Adrenal gland (tissue), 5 donors: Measurements from ENCODE around the gene CYFIP1.

ENCODE experiments used
- CTCF ChIP-seq, 6 experiments: fragments of 450-650 bp in 4 of 6; fragments of 200-600 bp in 2 of 6; sonication (generic) in 1 of 6; IDR thresholded peaks; 1 replicate in 5 of 6; 2 replicates in 1 of 6; pipeline versions ENCODE4 v1.5.1 to v1.8.0; 2016 to 2021; ENCODE audit warnings: antibody characterized with exemption in 6 of 6, mild to moderate bottlenecking in 2 of 6, moderate library complexity in 1 of 6
- POLR2A ChIP-seq, 2 donors: fragments of 450-650 bp; IDR thresholded peaks; one replicate each; pipeline ENCODE4 v1.6.1; 2017; ENCODE audit warnings: antibody characterized with exemption in 2 of 2, mild to moderate bottlenecking in 2 of 2, moderate library complexity in 1 of 2
- donor health status: DM: no; HTN: no; CAD: no.

- TF ChIP-seq CTCF (IDR thresholded peaks at IDR 0.05): peak in 1 of 6 experiments; percentile 8
- TF ChIP-seq POLR2A (IDR thresholded peaks at IDR 0.05): no peak
These were observed 141.0 kb downstream of the CYFIP1 start for GRCh38 chr15:22839046-22839695.
